Measurements from ENCODE around the gene TRAIP.
A peak's percentile ranks its signal among the peaks of the same experiment; 100 is the strongest.
"Not testable (repeated sequence)": the region's sequence is repeated elsewhere in the genome, so short reads cannot be mapped to it uniquely, and the experiment has no call there.

The TRAIP gene

DNA sequence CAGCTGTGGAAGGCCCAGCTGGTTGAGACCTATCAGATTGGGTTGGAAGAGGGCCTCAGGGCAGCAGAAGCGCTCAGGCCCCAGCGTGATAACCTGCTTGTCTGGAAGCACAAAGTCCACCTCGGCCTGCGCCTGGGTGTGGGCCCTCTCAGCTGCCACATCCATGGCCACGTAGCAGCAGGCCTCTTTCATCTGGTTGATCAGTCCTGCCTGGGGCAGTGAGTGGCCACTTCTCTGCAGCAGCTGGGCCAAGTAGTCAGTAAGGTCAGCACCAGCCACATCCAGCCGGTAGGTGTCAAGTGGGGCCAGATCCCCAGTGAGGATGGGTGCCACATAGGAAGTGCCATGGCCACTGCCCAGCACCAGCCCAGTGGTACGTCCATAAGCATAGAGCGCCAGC is 17.3 kb upstream of the TRAIP start:
- DNase-seq: no peak

DNA sequence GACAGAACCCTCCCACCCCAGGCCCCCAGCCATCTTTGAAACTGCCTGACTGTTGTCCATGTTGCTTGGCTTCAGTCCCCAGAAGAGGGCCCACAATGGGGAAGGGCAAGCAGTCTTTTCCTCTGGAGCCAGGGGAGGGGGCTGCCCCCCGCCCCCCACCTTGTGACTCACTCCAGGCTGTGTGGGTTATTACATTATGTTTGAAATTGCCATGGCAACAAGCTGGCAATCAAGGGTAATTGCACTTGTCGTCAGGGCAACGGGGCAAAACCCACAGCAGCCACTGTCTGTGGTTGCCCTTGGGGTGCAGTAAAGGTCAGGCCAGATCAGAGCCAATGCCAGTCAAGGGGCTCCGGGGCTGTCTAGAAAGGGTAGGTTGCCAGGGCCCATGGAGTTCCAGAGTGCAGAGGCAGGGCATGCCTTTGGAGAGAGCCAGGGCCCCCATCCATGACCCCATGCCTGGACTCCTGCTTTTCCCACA is 16.5 kb upstream of the TRAIP start:
- no peak for DNase-seq

DNA sequence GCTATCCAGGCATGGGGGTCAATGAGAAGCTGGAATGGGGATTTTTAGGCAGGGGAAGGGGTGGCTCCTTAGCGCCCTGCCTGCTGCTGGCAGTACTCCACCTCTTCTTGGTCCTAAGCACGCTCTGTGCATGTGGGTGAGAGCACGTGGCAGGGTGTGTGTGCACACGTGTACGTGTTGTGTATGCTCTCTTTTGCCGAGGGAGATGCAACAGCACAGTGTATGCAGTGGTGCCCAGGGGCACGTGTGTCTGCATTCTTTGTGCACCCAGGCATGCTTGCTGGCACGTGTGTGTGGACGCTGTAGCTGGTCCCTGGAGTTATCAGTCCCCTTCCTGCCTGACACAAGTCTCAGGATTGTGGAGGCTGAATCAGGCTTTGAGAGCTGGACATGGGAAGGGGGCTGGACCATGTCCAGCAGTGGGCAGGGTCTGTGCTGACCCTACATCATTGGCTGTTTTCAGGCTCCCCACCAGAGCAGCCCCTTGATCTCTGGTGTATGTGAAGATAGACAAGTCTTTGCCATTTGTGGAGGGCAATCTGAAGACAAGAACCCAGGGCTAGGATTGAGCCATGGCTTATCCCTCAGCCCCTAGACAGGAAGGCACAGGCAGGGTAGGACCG is 15.3 kb upstream of the TRAIP start:
- DNase-seq: no peak

DNA sequence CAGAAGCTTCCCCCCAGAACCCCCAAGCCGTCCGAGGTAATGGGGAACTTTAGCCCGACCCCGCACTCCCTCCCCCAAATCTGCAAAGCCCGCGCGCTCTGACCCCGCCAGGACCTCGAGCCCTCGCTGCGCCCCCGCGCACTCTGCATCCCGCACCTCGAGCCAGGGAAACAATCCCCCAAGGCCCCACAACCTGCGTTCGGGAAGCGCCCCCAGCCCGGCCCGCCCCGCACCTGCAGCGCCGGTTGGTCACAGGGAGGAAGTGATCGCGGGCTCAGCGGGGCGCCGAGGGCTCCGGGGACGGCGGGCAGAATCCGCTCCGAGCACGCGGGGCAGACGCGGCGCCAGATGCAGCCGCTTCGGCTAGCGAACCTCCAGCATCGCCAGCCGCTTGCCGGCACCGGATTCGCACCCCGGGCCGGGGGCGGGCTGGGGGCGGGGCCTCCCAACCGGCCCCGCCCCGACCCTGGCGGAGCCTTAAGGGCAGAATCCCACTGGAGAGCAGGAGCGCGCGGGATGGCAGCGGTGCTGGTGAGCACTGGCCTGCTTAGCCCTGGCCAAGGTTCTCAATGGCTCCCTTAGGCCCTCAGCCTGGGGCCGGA is 13.3 kb upstream of the TRAIP start, which contains the start of gene CAMKV:
TSS of gene CAMKV (minus strand) at position 382 of the 602 bp plus-strand sequence. CDS start 7,518 bp downstream, outside the sequence.
- DNase-seq: no peak

DNA sequence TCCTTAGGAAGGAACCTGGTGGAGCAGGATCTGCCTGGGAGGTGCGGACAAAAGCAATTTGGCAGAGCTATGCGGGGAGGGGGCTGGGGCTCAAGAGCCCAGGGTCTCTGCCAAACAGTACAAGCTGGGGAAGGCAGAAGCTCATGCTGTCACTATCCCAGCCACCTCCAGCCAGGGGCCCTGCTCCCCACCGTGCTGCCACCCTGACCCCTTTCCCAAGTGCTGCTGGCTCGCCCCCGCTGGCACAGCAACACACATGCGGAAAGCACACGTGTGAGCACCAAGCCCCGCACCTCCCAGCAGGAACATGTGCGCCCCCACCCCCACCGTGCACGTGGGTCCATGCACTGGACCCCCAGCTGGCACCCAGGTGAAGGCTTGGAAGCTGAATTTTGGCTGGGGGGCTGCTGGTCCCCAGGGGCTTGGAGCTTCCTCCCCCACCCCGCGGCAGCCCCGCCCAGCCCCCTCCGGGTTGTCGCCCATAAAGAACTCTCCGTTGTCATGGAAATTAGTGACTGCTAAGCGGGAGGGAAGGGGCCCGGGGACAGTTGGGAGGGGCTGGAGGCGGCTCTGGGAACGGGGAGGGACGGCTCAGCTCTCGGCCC is 12.6 kb upstream of the TRAIP start:
- DNase-seq: no peak

DNA sequence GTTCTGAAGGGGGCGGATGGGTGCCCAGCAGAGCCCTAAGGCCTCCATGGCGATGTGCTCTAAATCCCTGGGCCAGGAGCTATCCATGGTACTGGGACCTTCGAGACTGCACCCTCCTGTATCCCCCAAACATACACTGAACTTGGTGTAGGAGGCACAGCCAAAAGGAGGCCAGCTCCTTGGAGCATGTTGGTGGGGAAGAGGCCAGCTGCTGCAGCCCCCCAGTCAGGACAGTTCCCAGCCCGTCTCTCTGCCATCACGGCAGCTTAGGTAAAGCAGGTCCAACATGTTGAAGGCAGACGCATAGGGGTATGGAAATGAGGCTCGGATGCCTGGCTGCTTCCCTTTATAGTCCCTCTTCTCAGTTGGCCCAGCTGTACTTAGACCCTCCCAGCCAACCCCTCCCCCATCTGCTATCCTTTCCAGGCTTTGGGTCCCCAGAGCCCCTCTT is 11.5 kb upstream of the TRAIP start:
- DNase-seq: no peak

DNA sequence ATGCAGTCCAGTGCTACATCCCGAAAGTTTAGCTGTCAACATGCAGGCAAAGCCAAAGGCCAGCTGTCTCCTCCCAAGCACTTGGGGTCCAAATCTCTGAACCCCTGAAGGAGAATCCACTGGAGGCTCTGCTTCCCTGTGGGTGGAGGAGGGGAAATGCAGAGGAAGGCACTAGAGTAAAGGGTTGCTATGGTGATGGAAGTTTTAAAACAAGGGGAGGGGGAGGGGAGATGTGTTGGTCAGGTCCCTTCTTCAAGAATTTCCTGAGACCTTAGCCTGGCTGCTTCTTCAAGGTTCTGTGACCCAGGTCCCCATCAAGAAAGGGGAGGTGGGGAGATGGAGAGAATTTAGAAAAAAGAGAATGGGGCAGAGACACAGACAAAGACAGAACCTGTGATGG is 11.0 kb upstream of the TRAIP start:
- DNase-seq: no peak

DNA sequence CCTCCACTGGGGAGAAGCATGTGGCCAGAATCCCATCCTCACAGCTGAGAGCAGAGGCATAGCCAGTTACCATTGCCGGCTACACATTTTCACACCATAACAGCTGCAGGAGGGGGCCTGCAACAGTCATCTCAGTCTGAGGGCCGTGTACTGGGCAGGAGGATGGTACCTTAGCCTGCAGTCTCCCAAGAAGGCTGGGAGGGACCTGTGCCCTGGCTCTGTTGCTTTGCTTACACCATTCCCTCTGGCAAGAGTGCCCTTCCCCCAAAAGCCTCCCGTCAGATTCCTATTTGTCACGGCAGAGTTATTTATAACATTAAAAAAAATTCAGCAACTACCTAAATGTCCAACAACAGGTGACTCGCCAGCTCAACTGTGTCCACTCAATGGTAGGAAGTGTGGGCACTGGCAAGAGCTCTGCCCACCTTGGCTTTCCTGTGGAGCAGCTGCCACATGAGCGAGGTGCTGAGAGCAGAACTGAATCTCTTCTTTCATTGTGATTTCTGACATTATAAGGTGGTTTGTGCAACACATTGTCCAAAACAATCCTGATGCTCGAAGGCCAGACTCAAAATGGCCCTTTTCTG is 8.9 kb upstream of the TRAIP start:
- DNase-seq: no peak

DNA sequence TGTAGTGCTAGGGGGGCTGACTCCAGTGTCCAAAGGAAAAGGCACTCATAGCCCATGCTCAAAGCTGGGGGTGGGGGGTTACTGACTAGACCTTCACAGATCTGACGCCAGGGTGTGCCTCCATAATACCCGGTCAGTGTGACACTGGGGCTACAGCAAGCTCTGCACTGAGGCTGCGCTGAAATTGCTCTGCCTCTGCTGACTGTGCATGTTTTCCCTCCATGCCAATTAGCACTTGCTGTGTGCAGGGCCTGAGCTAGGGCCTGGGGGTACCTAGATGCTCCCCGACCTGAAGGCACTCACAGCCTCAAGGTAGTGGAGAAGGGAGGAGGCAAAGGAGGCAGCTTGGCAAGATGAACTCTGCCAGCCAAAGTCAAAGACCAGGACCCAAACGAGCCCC is 8.1 kb upstream of the TRAIP start:
- DNase-seq: no peak

DNA sequence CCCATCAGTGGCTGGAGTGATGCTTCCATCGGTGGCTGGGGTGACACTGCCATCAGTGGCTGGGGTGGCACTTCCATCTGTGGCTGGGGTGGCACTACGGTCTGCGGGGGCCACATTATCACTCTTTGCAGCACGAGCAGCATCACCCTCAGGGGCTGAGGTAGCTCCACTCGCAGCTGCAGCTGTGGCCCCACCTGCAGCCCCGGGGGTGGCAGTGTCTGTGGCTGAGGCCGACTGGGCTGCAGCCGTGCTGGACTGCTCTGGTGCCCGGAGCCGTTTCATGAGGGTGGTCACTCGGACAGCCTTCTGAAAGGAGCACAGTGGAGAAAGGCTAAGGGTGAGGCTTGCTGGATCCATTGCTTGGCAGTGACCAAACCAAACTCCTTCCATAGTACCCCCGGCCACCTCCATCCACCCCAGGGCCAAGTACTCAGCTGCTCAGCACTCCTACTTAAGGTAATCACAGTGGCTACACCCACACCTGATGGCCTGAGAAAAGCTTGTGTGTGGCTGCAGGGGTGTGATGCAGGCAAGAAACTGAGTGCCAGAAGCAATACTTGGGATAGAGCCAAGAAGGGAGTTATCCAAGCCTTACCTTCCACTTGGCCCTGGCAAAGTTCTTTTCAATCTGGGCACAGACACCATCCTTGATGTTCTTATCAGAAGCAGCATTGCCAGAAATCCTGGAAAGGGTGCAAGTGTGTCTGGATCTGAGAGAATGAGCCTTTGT is 3.4 kb upstream of the TRAIP start:
- no peak for DNase-seq

DNA sequence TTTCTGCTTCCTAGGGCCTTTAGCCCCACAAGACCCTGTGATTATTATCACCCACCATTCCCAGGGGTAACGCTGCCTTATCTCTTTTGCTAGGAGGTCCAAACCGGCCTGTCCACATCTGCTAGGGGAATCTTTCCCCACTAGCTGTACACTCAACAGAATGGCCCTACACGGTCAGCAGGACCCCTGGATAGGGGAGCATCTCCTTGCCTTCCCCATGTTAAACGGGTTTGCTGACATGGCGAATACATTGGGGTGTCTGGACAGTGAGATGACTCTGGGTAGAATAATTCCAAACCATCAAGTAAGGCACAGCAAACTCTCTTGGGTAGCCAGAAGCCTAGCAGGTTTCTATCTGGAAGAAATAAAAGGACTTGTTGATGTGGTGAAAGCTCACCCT is 702 bp downstream of the TRAIP start:
- no peak for DNase-seq

DNA sequence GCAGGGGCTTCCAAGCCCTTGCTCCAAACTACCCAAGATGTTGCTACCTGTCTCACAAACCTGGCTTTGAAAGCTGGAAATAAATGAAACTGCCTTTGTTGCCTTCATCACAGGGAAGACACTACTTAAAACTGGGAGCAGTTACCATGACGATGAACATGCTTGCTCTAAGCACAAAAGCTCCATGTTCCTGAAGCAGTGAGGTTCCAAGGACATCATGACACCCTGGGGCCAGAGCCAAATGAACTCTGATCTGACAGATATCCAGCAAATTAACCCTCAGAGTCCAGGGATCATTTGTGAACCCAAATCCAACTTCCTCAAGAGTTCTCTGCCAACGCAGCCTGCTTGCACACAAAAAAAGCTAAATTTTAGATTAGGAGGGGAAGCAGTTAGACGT is 10.7 kb downstream of the TRAIP start:
- DNase-seq: no peak

DNA sequence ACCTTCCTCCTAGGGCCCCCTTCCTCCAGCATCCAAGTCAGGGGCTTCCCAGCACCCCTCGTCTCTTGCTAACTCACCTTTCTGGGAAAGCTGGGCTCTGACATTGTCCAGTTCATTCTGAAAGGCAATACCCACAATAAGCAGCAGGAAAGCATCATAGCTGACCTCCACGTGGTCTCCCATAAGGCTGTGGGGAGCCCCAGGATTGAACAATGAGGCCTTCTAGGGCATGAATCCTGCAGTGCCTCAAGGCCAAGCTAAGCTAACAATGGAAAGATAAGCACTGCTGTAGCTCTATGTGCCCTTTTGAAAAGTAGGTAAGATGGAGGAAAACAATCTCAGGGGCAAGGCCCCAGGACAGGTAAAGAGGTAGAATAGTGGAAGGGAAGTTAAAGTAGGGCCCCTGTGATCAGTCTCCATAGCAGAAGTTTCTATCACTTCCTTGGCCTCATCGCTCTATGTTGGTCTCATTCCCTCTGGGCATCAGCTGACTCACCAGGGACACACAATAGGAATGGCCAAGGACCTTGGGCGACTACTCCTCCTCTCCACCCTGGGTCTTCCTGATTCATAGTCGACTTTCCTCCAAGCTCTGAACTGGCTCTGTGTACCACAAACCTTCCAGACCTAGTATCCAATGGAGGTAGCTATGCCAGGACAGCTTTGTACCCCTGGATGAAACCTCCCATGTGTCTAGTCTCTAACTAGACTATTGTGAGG is 11.7 kb downstream of the TRAIP start:
- DNase-seq: no peak

DNA sequence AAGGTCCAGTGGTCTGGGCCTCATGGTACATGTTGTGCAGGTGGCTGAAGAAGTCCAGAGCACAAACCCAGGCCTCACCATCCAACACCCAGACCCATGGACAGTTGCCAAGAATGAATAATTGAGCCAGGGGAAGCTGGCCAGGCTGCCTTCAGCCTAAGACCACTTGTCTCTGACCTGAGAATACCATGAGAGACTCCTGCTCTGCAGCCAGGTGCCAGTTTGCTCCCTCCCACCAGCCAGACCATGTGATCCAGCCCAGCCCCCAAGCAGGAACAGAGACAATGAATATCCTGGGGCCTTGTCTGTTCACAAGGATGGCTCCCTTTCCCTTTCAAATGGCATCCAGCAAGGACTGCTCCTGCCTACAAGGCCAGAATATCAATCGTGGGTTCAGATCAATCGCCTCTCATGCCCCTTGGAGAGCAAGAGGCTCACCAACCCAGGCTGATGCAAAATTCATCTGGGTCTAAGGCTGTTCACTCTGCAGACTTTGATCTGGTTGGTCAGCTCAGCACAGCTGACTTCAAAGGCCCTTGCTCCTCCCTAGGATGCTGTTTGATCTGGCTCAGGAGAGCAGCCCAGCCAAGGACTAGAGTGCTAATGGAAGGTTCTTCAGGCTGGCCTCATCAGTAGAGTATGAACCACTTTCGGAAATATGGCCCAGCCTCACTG is 13.4 kb downstream of the TRAIP start:
- DNase-seq: no peak

DNA sequence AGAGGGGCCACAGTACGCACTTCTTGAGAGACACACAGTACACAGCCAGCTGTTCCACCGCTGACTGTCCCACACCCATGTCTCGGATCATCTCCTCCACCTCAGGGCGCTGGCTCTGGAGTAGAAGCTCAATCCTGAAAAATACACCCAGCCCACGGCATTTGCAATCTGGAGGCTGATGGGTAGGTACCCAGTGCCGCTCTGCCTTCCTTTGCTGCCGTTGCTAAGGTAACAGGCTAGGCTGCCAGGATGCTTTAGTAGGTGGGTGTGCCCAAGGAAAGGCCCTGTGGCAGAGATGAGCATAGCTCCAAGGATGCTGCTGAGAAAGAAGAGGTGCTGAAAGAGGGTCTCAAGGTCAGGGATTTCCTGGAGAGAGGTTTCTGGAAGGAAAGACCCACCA is 14.6 kb downstream of the TRAIP start:
- no peak for DNase-seq

DNA sequence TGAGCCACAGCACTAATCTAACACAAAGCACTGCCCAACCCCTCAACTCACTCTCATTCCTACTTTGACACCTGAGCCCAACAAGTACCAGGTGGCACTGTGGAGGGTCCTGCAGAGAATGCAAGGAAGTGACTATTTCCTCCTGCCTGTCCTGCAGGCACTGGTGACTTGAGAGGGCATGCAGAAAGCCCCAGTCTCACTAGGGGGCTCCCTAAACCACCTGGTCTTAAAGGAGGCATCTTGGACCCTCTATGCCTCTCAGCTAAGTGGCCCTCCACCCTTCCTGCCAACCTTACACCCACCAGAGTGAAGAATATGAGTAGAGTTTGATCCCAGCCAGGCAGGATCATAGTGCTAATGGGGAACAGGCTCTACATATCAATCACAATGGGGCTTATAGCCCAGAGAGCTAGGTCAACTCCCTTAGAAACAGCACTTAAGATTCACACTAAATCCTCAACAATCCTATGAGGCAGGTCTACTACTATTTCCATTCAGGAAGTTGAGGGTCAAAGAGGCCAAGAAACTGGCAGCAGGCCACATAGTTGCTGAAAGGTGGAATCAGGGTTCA is 15.2 kb downstream of the TRAIP start:
- DNase-seq: peak in 1 of 2 donors; percentile 41

DNA sequence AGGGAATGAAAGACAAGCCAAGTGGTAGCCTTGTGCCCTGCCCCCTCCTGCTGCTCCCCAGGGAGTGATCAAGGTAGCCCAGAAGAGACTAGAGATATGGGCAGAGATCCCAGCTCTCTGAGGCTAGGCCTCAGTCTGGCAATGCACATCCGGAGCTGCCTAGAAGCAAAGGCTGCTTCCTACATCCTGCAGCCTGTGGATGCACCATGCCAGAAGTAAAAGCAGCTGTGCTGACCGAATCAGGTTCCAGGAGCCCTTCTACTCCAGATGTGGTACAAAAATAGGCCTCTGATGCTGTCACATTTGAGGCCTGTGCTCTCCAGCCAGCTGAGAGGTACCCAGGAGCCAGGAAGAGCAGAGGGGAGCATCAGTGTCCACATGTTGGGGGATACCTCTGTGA is 16.0 kb downstream of the TRAIP start:
- no peak for DNase-seq

DNA sequence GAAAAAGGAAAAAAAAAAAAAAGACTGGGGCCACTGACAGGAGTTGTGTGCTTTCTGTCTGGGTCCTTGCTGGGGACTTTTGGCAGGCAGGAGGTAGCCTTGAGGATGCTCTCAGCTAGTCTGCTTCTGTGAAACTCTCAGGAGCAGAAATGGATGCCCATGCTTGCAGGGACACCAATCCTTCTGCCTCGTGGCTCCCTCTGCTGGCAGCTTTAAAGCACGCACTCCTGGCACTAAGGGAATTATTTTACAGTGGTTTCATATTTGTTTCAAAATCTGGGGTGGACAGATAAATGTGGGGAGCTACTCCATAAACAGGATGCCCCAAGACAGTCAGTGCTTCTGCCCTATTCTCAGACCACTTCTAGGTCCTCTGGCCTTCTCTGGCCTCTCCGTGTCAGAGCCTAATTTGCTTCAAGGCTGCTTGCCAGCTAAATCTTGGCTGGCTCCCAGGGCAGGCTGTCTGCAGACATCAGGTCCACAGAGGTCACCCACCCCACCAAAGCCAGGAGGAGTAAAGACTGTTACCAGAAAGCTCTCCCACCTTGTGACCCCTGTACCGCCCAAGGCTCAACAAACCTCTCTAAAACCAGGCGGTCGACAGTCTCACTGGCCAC is 17.1 kb downstream of the TRAIP start:
- DNase-seq: peak; percentile 12 to 91

DNA sequence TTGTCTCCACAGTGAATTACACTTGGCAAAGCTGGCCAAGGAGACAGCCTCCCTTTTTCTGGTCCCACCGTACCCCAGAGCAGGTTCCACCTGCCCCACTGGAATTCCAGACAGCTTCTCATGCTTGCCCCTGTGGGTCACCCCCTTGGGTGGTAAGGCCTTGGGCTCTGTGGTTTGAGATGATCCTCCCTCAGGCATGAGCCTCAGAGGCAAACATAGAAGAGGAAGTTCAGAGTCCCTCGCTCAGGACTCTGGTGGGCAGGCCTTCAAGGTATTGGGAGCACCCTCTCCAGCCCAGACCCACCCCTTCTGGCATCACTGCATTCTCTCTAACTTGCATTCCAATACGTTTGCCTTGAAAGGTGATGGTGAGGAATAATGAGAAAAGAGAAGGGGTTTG is 25.0 kb downstream of the TRAIP start:
- peak in 1 of 2 donors; percentile 25 for DNase-seq

DNA sequence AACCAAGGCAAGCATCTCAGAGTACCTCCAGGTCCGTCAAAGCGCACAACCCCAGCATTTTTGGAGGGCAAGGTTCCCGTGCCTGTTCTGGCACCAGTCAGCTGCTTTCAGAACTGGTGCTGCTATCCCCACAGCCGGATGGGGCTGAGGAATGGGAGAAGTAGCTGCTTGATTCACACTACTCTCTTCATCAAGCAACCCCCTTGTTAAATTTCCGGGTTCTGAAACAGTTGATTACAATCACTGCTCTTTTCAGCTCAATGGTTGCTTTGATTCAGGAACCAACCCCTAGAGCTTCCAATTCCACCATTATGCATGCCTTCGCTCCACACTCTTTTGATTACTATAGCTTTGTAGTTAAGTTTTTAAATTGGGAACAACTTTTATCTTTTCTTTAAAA is 30.3 kb downstream of the TRAIP start:
- DNase-seq: no peak

DNA sequence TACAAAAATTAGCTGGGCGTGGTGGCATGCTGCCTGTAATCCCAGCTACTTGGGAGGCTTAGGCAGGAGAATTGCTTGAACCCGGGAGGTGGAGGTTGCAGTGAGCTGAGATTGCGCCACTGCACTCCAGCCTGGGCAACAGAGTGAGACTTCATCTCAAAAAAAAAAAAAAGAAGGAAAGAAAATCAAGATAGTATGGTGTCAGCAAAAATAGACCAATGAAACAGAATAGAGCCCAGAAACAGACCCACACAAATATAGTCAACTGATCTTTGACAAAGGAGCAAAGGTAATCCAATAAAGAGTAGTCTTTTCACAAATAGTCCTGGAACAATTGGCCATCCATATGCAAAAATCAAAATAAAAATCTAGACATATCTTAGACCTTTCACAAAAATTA is 33.2 kb downstream of the TRAIP start:
- not testable (repeated sequence) for DNase-seq
